GM12801 (cell line): Measurements from ENCODE around the gene SIK3.

ENCODE experiments used
- TF ChIP-seq, protein P1 (sequence below): IDR thresholded peaks from one replicate; pipeline ENCODE4 v1.5.1; 2011; ENCODE audit warnings: control low read depth; ENCODE audit not compliant: insufficient read length; ENCODE audit errors: extremely low read depth

Gene SIK3

DNA sequence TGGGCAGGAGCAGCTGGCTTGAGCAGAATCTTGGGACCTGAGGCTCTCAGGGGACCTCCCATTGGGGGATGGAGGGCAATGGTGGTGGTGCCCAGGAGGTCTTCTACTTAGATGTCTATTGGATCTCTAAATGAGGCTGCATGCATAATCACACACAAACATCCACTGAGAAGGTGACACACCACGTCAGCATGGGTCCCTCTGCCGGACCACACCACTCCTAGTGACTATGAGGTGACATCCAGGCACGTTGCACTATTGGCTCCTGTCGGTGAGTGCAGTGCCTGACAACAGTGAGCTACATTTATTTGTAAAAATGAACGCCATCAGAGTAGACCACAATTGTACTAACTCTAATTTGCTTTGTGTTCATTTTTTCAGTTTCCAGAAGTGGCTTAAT is 272.8 kb downstream of the SIK3 start:
- TF ChIP-seq, protein P1, sequence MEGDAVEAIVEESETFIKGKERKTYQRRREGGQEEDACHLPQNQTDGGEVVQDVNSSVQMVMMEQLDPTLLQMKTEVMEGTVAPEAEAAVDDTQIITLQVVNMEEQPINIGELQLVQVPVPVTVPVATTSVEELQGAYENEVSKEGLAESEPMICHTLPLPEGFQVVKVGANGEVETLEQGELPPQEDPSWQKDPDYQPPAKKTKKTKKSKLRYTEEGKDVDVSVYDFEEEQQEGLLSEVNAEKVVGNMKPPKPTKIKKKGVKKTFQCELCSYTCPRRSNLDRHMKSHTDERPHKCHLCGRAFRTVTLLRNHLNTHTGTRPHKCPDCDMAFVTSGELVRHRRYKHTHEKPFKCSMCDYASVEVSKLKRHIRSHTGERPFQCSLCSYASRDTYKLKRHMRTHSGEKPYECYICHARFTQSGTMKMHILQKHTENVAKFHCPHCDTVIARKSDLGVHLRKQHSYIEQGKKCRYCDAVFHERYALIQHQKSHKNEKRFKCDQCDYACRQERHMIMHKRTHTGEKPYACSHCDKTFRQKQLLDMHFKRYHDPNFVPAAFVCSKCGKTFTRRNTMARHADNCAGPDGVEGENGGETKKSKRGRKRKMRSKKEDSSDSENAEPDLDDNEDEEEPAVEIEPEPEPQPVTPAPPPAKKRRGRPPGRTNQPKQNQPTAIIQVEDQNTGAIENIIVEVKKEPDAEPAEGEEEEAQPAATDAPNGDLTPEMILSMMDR, result no peak

DNA sequence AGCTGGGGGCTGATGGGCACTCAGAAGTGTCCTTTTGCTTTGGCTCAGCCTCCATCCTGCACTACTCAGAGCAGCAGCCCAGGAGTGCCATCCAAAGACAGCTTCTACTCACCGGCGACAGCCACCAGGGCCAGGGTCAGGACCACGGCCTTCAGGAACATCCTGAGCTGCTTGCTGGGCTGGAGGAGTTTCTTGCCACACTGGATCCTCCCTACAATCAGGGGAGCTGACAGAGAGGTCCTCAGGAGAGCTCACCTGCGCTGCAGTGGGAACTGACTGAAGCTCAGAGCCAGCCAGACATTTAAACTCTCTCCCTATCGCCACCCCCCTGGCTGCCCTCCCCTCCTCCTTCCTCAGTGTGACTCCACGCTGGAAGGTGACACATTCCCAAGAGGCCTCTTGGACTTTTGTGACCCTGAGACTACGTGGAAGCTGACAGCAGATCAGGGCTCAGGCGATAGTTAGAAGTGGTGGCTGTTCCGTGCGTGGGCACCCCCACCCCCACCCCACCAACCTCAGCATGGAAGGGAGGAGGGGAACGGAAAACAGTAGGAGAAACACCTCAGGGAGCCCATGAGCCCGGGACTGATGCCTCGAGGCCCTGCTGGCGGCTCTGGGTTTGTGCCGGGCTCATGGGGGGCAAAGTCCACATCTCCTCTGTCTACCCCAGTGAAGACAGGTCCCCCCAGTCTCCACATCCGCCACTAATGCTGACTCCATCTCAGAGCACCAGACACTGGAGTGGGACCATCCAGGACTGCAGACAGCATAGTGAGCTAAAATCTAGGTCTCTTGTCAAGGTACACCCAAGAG is 275.0 kb downstream of the SIK3 start, which contains the start of gene APOA4:
APOA4 (minus strand) TSS at position 274 of the 813 bp plus-strand sequence; CDS start at position 161, 113 bp downstream.
- TF ChIP-seq, protein P1, result no peak

DNA sequence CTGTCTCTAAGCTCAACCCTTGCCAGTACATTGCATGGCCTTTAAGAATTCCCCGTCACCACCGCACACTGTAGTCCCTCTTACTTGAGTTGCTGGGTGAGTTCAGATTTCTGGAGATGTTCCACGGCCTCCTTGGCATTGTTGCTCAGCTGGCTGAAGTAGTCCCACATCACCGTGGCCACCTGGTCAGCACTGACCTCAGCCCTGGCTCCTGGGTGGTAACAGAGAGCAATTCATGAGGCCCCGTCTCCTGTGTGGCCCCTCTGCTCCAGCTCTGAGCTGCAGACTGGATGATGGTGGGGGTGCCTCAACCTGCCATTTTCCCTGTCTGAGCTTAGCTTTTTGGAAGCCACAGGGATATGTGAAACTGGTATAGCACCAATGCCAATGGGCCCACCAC is 275.7 kb downstream of the SIK3 start:
- TF ChIP-seq, protein P1, result no peak

DNA sequence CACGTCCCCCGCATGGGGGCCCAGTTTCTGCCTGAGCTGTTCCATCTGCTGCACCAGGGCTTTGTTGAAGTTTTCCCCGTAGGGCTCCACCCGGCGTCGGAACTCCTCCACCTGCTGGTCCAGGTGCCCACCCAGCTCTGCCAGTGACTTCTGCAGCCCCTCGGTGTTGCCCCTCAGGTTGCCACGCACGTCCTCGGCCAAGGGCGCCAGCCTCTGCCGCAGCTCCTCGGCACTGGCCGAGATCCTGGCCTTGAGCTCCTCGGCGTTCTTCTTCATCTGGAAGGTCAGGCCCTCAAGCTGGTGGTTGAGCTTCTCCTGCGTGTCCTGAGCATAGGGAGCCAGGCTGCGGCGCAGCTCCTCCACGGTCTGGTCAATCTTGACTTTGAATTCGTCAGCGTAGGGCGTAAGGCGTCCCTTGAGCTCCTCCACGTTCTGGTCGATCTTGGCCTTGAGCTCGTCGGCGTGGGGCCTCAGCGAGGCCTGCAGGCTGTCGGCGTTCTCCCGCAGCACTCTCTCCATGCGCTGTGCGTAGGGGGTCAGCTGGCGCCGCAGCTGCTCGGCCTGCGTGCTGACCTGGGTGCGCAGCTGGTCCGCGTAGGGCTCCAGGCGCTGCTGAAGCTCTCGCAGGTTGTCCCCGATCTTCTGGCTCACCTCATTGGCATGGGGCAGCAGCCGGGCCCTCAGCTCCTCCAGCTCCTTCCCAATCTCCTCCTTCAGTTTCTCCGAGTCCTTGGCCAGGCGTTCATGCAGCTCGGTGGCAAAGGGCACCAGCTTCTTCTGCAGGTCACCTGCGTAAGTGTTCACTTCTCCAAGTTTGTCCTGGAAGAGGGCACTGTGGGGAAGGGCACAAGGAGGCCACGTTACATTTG is 276.9 kb downstream of the SIK3 start:
- TF ChIP-seq, protein P1, result no peak

DNA sequence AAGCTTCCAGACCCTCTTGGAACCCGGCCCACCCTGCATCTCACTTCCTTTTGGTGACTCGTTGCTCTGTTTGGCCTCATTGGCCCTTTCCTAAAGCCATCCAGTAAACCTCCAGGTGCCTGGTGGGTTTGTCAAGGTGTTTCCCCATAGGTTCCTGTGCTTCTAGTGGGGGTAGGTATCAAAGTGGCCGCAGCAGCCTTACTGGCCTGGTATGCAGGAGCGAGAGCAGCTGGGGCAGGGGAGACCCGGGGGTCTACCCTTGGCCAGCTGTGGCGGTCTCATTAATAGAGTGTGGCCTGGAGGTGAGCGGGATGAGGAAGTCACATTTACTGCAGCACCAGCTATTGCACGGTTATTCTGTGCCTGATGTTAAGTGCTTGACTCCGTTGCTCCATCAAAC is 279.2 kb downstream of the SIK3 start:
- TF ChIP-seq, protein P1, result no peak

DNA sequence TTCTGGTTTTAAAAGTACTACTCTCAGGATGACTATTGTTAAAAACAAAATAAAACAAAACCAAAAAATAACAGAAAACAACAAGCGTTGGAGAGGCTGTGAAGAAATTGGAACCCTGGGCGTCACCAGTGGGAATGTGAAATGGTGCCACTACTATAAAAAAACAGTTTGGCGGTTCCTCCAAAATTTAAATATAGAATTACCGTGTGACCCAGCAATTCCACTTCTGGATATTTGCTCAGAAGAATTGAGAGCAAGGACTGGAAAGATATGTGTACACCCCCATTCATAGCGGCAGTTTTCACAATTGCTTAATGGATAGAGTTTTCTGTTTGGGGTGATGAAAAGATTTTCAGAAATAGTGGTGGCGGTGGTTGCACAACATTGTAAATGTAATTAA is 283.7 kb downstream of the SIK3 start:
- TF ChIP-seq, protein P1, result no peak

DNA sequence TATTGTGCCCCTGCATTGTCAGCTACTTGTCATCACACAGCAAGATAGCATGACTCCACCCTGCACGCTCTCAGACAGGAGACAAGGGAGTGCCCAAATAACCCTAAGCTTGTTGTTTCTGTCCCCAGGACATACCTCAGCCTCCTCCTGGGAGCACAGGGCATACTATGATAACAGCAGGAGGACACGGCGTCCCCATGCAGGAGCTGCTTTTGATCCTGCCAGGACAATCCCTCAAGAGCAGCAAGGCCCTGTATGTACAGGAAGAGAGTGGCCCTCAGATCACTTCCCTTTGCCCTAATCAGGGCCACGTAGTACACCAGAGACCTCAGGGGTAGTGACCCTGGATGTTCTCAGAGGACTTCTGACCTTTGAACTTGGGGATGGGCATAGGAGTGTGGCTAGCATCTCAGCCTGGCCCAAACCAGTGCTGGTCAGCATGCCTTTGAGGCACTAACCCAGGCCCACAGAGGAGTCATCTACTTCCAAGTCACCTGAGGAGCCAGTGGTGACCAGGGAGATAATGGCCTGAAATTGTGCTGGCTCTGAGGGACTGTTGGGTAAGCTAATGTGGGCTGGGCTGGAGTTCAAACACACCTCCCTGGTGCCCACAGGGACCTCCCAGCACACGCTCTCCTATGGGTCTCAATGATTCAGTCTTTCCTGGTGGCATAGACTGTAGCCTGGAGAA is 284.3 kb downstream of the SIK3 start:
- TF ChIP-seq, protein P1, result no peak
